Astrocyte (in vitro differentiated cells and primary cell): ENCODE data around the gene TSEN2. TPM values are rescaled to one million over a fixed set of nuclear protein-coding genes. Genes with fewer than 3 reads are reported as not detected.

Experiments used
- DNase-seq: peaks from one replicate; pipeline ENCODE4 v3.0.0-alpha.2; 2010; ENCODE audit warnings: low read depth
- FAIRE-seq: peaks from 2 replicates; lab custom pipeline; 2011; peaks lifted over from hg19 to GRCh38; lab: Jason Lieb, UNC
- H2AFZ ChIP-seq: 2 replicates; pipeline ENCODE4 v1.6.0; 2012; ENCODE audit warnings: low read depth, low read length, inconsistent platforms
- H3K27ac ChIP-seq: 2 replicates; pipeline ENCODE4 v1.5.1; 2011; ENCODE audit warnings: low read depth, low read length, inconsistent platforms
- H3K27me3 ChIP-seq: 2 replicates; pipeline ENCODE4 v1.6.0; 2011; ENCODE audit warnings: low read length, inconsistent platforms; ENCODE audit not compliant: insufficient read depth
- H3K36me3 ChIP-seq: 2 replicates; pipeline ENCODE4 v1.5.1; 2011; ENCODE audit warnings: low read length, inconsistent platforms; ENCODE audit not compliant: insufficient read depth
- H3K4me1 ChIP-seq: 2 replicates; pipeline ENCODE4 v1.5.1; 2011; ENCODE audit warnings: low read length, inconsistent platforms; ENCODE audit not compliant: insufficient read depth
- H3K4me2 ChIP-seq: 2 replicates; pipeline ENCODE4 v1.6.0; 2012; ENCODE audit warnings: low read length, inconsistent platforms
- H3K4me3 ChIP-seq: 2 replicates; pipeline ENCODE4 v1.5.1; 2011; ENCODE audit warnings: low read depth, mild to moderate bottlenecking, low read length, inconsistent platforms; ENCODE audit not compliant: insufficient read depth
- H3K79me2 ChIP-seq: 2 replicates; pipeline ENCODE4 v1.6.0; 2012; ENCODE audit warnings: mild to moderate bottlenecking, low read length, inconsistent platforms; ENCODE audit not compliant: insufficient read depth
- H3K9ac ChIP-seq: 2 replicates; pipeline ENCODE4 v1.6.0; 2012; ENCODE audit warnings: mild to moderate bottlenecking, low read length, inconsistent platforms
- H3K9me3 ChIP-seq: 2 replicates; pipeline ENCODE4 v1.5.1; 2012; ENCODE audit warnings: low read depth, mild to moderate bottlenecking, low read length, inconsistent platforms; ENCODE audit not compliant: insufficient read depth
- H4K20me1 ChIP-seq: 2 replicates; pipeline ENCODE4 v1.6.0; 2012; ENCODE audit warnings: low read length, inconsistent platforms; ENCODE audit not compliant: insufficient read depth
- H3K27ac Mint-ChIP-seq: one replicate; pipeline ENCODE4 v1.8.0; 2021; ENCODE audit warnings: mild to moderate bottlenecking, mixed read lengths; ENCODE audit not compliant: unreplicated experiment
- H3K27me3 Mint-ChIP-seq: one replicate; pipeline ENCODE4 v1.8.0; 2021; ENCODE audit warnings: low read depth, mixed read lengths; ENCODE audit not compliant: unreplicated experiment
- H3K36me3 Mint-ChIP-seq: one replicate; pipeline ENCODE4 v1.8.0; 2021; ENCODE audit warnings: low read depth, mixed read lengths; ENCODE audit not compliant: unreplicated experiment
- H3K4me1 Mint-ChIP-seq: one replicate; pipeline ENCODE4 v1.8.0; 2021; ENCODE audit warnings: low read depth, mixed read lengths; ENCODE audit not compliant: unreplicated experiment
- H3K4me3 Mint-ChIP-seq: one replicate; pipeline ENCODE4 v1.8.0; 2021; ENCODE audit warnings: mild to moderate bottlenecking, moderate library complexity, mixed read lengths; ENCODE audit not compliant: unreplicated experiment
- H3K9me3 Mint-ChIP-seq: one replicate; pipeline ENCODE4 v1.8.0; 2021; ENCODE audit warnings: mild to moderate bottlenecking, mixed read lengths; ENCODE audit not compliant: unreplicated experiment
- EZH2 ChIP-seq: IDR thresholded peaks from 2 replicates; pipeline ENCODE4 v1.6.1; 2012; ENCODE audit warnings: mild to moderate bottlenecking, low read length, inconsistent platforms; ENCODE audit not compliant: insufficient read depth
- total RNA-seq: library from RNA; stranded (reverse); gene quantifications from 2 replicates; pipeline ENCODE4 v1.2.1, GENCODE V29; 2021
- TF ChIP-seq, protein P1 (sequence below): IDR thresholded peaks from 2 replicates; pipeline ENCODE4 v1.5.1; 2011; ENCODE audit warnings: low read depth, mild to moderate bottlenecking, inconsistent platforms, low read length, moderate library complexity; ENCODE audit not compliant: insufficient read depth

Gene TSEN2
- total RNA-seq, 1 donor from 2014 or later: 9.7 TPM

DNA sequence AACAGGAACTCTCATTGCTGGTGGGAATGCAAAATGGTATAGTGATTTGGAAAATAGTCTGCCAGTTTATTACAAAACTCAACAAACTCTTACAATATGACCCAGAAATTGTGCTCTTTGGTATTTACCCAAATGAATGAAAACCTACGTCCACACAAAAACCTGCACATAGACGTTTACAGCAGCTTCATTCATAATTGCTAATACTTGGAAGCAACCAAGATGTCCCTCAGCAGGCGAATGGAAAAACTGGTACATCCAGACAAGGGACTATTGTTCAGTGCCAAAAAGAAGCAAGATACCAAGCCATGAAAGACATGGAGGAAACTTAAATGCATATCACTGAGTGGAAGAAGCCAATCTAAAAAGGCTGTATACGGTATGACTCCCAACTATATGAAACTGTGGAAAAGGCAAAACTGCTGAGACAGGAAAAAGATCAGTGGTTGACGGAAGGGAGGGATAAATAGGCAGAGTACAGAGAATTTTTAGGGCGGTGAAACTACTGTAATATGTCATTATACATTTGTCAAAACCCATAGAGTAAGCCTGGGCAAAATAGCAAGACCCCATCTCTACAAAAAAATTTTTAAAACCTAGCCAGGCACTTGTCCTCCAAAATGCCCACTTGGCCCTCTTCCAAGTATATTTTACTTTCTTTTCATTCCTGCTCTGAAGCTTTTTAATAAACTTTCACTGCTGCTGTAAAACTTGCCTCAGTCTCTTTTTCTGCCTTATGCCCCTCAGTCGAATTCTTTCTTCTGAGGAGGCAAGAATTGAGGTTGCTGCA, 65.9 kb downstream of the TSEN2 start:
- FAIRE-seq (no peak), DNase-seq (no peak)
- no peaks in the 10 kb centered on the region for H3K27me3 ChIP-seq
- H3K79me2 ChIP-seq: no peaks in the 10 kb centered on the region
- H2AFZ ChIP-seq: no peak overlapping the region
- no peaks in the 10 kb centered on the region for H3K36me3 Mint-ChIP-seq
- no peaks in the 10 kb centered on the region for H3K36me3 ChIP-seq
- no peak overlapping the region for H3K27ac Mint-ChIP-seq
- H3K4me3 Mint-ChIP-seq: no peak overlapping the region
- no peaks in the 10 kb centered on the region for H3K4me1 Mint-ChIP-seq
- no peak for TF ChIP-seq EZH2
- TF ChIP-seq, protein P1, sequence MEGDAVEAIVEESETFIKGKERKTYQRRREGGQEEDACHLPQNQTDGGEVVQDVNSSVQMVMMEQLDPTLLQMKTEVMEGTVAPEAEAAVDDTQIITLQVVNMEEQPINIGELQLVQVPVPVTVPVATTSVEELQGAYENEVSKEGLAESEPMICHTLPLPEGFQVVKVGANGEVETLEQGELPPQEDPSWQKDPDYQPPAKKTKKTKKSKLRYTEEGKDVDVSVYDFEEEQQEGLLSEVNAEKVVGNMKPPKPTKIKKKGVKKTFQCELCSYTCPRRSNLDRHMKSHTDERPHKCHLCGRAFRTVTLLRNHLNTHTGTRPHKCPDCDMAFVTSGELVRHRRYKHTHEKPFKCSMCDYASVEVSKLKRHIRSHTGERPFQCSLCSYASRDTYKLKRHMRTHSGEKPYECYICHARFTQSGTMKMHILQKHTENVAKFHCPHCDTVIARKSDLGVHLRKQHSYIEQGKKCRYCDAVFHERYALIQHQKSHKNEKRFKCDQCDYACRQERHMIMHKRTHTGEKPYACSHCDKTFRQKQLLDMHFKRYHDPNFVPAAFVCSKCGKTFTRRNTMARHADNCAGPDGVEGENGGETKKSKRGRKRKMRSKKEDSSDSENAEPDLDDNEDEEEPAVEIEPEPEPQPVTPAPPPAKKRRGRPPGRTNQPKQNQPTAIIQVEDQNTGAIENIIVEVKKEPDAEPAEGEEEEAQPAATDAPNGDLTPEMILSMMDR: no peak
- H3K4me3 ChIP-seq: no peak overlapping the region
- no peaks in the 10 kb centered on the region for H3K27me3 Mint-ChIP-seq
- no peak overlapping the region for H3K9ac ChIP-seq
- H3K9me3 Mint-ChIP-seq: no peaks in the 10 kb centered on the region
- H3K9me3 ChIP-seq: no peaks in the 10 kb centered on the region
- no peaks in the 10 kb centered on the region for H4K20me1 ChIP-seq
- H3K27ac ChIP-seq: no peak overlapping the region
- no peak overlapping the region for H3K4me2 ChIP-seq
- H3K4me1 ChIP-seq: no peaks in the 10 kb centered on the region

DNA sequence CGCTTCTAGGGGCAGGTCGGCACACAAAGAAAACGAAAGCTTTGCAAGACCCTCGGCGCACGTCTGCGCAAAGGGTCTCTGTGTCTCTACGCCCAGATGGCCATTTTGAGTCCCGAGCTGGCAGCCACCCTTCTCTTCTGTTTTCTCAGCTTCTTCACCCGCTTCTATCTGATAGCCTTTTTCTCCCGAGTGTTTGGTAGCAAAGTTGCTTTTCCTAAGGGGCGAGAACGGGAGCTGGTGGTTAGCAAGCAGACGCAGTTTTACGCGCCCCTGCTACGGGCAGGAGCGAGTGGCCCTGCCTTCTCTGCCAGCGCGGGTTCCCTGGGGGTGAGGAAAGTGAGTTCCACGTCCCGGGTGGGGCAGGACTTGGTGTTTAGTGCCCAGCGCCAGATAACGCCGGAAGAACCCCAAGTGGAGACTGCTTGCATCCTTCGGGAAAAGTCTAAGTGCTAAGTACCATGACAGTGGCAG, 69.7 kb downstream of the TSEN2 start:
- H3K27me3 Mint-ChIP-seq: no peaks in the 10 kb centered on the region
- Histone ChIP-seq H3K27me3 (no peaks in the 10 kb centered on the region), H3K9me3 (no peaks in the 10 kb centered on the region), H3K9ac (peak overlapping the region; percentile 81), H3K4me1 (peaks cover 9% of the 10 kb centered on the region), H3K36me3 (no peaks in the 10 kb centered on the region), H3K4me3 (peak overlapping the region; percentile 70), H4K20me1 (peaks cover 16% of the 10 kb centered on the region), H3K27ac (peak overlapping the region; percentile 50), H2AFZ (peak overlapping the region; percentile 98), H3K79me2 (peaks cover 19% of the 10 kb centered on the region), H3K4me2 (peak overlapping the region; percentile 87)
- FAIRE-seq (no peak), DNase-seq (peak; percentile 18)
- H3K4me1 Mint-ChIP-seq: peaks cover 4% of the 10 kb centered on the region
- peak overlapping the region; percentile 63 for H3K4me3 Mint-ChIP-seq
- H3K27ac Mint-ChIP-seq: no peak overlapping the region
- no peaks in the 10 kb centered on the region for H3K9me3 Mint-ChIP-seq
- H3K36me3 Mint-ChIP-seq: no peaks in the 10 kb centered on the region
- TF ChIP-seq EZH2: no peak
- TF ChIP-seq, protein P1: no peak

DNA sequence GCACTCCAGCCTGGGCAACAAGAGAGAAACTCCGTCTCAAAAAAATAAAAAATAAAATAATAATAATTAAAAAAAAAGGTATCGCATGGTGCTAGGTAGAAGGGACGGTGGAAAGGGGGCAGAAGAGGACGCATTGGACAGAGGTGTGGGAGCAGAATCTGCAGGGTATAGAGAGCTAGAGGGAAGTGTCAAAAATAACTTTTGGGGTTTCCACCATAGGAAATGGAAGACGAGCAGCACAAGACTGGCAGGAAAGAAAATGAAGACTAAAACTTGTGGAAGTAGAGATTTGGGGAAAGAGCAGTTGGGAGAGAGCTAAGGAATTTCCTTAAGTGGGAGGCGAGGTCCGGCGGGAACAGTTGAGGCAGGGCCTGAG, 72.0 kb downstream of the TSEN2 start:
- H3K4me1 Mint-ChIP-seq: peaks cover 25% of the 10 kb centered on the region
- no peaks in the 10 kb centered on the region for H3K9me3 Mint-ChIP-seq

More for the DNA sequence above, 72.0 kb downstream of the TSEN2 start:
- peak overlapping the region; percentile 94 for H3K9ac ChIP-seq
- peak overlapping the region; percentile 94 for H3K4me3 ChIP-seq
- H3K27ac ChIP-seq: peak overlapping the region; percentile 90
- FAIRE-seq (no peak), DNase-seq (no peak)
- H3K27ac Mint-ChIP-seq: peak overlapping the region; percentile 89
- H3K4me1 ChIP-seq: peaks cover 11% of the 10 kb centered on the region
- no peaks in the 10 kb centered on the region for H3K9me3 ChIP-seq
- no peaks in the 10 kb centered on the region for H3K27me3 ChIP-seq
- no peaks in the 10 kb centered on the region for H3K27me3 Mint-ChIP-seq
- peak overlapping the region; percentile 91 for H2AFZ ChIP-seq
- peak overlapping the region; percentile 100 for H3K4me2 ChIP-seq
- peaks cover 39% of the 10 kb centered on the region for H4K20me1 ChIP-seq
- H3K4me3 Mint-ChIP-seq: peak overlapping the region; percentile 98
- no peaks in the 10 kb centered on the region for H3K36me3 ChIP-seq
- no peaks in the 10 kb centered on the region for H3K36me3 Mint-ChIP-seq
- peaks cover 43% of the 10 kb centered on the region for H3K79me2 ChIP-seq
- TF ChIP-seq, protein P1: no peak
- no peak for TF ChIP-seq EZH2
